ENCODE measurements around the gene P4HB. TPM values are rescaled to one million over a fixed set of nuclear protein-coding genes. Genes with fewer than 3 reads are reported as not detected.
A peak's percentile ranks its signal among the peaks of the same experiment; 100 is the strongest.

P4HB gene
- total RNA-seq, 6 experiments from 2014 or later, result 856 to 5,039 (median 1,455) TPM

DNA sequence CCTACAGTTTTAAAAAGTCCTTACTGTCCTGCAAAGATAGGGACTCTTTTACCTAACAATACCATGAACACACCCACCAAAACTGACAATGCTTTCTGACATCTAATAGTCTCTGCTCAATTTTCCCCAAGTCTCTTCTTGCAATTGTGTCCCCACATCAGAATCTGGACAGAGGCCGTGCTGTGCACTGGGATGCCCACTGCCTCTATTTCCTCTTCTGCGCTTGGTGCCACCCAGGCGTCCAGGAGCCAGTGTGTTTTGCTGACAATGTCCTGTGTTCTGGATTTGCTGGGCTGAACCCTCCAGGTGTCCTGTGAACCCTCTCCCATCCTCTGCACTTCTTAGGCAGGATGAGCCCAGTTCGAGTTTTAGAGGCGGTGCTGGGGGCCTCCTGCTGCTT is 17.2 kb upstream of the P4HB start:
- TF ChIP-seq, protein P1, sequence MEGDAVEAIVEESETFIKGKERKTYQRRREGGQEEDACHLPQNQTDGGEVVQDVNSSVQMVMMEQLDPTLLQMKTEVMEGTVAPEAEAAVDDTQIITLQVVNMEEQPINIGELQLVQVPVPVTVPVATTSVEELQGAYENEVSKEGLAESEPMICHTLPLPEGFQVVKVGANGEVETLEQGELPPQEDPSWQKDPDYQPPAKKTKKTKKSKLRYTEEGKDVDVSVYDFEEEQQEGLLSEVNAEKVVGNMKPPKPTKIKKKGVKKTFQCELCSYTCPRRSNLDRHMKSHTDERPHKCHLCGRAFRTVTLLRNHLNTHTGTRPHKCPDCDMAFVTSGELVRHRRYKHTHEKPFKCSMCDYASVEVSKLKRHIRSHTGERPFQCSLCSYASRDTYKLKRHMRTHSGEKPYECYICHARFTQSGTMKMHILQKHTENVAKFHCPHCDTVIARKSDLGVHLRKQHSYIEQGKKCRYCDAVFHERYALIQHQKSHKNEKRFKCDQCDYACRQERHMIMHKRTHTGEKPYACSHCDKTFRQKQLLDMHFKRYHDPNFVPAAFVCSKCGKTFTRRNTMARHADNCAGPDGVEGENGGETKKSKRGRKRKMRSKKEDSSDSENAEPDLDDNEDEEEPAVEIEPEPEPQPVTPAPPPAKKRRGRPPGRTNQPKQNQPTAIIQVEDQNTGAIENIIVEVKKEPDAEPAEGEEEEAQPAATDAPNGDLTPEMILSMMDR (IDR thresholded peaks at IDR 0.05), result no peak
- TF ChIP-seq POLR2A (IDR thresholded peaks at IDR 0.05), result no peak
- 86% methylated on average over 3 of the region's 5 CpGs for WGBS (ENCODE audit: insufficient coverage, low coverage, low lambda C conversion rate, missing lambda C conversion rate)
- no peak for DNase-seq

DNA sequence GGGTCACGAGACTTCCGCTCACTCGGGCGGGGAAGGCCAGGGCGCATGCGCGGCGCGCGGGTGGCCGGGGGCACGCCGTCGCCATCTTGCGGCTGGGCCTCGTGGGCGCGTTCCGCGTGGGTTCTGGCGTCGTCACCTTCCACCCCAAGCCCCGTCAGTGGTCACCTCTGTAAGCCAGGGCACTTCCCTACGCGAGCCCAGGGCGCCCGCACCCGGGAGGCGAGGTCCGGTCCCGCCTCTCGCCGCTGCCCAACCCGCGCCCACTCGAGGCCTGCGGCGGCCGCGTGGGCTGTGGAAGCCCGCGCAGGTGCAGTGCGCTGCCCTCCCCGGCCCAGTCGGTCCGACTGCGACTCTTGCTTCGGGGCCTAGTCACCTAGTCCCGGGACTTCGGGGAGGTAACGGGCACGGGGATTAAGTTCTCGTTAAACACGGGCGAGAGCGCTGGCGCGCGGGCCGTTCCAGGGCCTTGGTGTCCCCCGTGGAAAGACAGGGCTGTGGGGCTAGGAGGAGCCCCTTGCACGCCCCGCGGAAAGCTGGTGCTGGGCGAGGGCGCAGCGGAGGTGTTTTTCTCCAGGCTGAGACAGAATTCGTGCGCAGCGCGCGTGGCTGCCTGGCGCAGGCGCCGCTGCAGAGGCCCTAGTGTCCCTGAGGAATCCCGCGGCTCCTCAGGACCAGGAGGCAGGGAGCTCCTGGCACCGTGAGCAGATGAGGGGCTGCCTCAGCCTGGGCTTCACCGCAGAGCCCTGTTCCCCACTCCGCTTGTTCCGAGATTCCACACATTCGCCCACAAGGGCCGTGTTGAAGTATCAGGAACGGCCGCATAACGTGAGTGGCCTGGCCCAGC is 11.3 kb upstream of the P4HB start:
- DNase-seq (peak; percentile 96 to 97 (median 97)), ATAC-seq (peak; percentile 6 to 32 (median 16))
- WGBS (ENCODE audit: insufficient coverage, low coverage, low lambda C conversion rate, missing lambda C conversion rate), result 0% methylated on average over 4 of the region's 86 CpGs
- H3K4me3 ChIP-seq, result peak overlapping the region; percentile 87 to 99 (median 93)
- peaks cover 0 to 16% (median 8%) of the 10 kb centered on the region in 4 donors for H3K36me3 ChIP-seq
- peak overlapping the region; percentile 96 to 99 (median 99) for H3K27ac ChIP-seq
- H3K27me3 ChIP-seq, result no peaks in the 10 kb centered on the region
- peaks cover 0 to 42% (median 21%) of the 10 kb centered on the region in 4 donors for H3K4me1 ChIP-seq
- intact Hi-C loops (cut with DNase I), result no loop called here
- H3K9me3 ChIP-seq, result no peaks in the 10 kb centered on the region
- TF ChIP-seq, protein P1 (IDR thresholded peaks at IDR 0.05), result peak in 3 of 4 donors; percentile 30 to 56 (median 38)
- peak; percentile 92 for TF ChIP-seq POLR2A (IDR thresholded peaks at IDR 0.05)

More for the DNA sequence above, 17.2 kb upstream of the P4HB start:
- Histone ChIP-seq H3K27ac (no peak overlapping the region), H3K36me3 (peaks cover 0 to 8% (median 0%) of the 10 kb centered on the region in 4 donors), H3K4me1 (peaks cover 0 to 4% (median 1%) of the 10 kb centered on the region in 4 donors), H3K27me3 (no peaks in the 10 kb centered on the region), H3K9me3 (no peaks in the 10 kb centered on the region), H3K4me3 (no peak overlapping the region)
- ATAC-seq, result no peak
- intact Hi-C loops (cut with DNase I), result no loop called here

DNA sequence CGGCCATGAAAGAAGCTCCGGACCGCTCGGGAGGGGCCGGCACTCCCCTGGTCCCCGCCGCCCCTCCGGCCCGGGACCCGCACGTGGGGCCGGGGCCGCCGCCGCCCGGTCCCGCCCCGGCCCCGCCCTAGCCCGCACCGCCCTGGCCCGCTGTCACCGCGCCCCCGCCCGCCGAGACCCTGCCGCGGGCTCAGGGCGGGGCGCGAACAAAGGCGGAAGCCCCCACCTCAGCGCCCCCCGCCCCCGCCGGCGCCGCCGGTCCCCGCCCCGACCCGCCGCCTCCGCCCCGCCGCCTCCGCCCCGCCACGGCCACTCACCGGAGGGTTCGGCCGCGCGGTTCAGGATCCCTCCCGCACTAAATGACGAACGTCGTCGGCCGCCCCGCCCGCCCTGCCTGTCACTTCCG is 10.6 kb upstream of the P4HB start, which contains the start of gene ARHGDIA:
Gene ARHGDIA (minus strand): TSS at position 357 of the 406 bp plus-strand sequence. CDS start 1,407 bp downstream, outside the sequence.
- ATAC-seq, result peak; percentile 16 to 63 (median 40)

DNA sequence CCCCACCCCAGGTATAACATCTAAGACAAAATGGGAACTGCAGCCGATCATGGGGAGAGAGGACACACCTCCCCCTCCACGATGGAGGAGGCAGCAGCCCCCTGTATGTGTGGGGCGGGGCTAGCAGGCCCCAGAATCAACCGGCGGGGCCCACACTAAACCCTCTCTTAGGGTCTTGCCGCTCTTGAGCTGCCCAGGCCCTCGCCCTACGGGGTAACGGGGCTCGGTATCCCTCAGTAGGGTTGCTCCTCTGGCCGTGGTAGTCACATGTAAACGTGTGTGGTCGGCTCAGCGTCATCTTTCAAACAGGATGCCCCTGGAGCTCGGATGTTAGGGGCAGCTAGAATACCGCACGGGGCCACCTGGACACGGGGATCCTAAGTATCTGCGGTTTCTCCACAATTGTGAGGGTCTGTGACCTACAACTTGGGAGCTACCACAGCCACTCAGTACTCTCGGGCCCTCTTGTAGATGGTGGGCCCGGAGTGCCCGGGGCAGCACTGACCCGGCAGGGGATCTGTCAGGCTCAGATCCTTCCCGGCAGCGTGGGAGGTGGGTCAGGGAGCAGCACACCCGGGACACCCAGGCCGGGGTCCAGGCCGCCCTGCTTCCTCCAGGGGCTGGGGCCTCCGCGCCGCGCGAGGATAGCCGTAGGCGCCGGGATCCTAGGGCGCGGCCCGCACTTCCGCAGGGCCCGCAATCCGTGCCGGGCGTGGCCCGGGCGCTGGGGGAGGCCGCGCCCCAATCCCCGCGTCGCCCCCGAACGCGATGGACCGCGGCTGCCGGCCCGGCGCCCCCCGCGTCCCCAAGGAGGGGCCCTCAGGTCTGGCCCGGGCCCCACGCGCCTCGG is 10.0 kb upstream of the P4HB start:
- intact Hi-C loops (cut with DNase I), result no loop called here
- TF ChIP-seq POLR2A (IDR thresholded peaks at IDR 0.05), result peak; percentile 33
- TF ChIP-seq, protein P1 (IDR thresholded peaks at IDR 0.05), result no peak
- peaks cover 0 to 51% (median 25%) of the 10 kb centered on the region in 4 donors for H3K4me1 ChIP-seq
- DNase-seq (peak; percentile 60 to 65 (median 63)), ATAC-seq (peak in 2 of 4 donors; percentile 0)
- WGBS (ENCODE audit: insufficient coverage, low coverage, low lambda C conversion rate, missing lambda C conversion rate), result 1% methylated on average over 16 of the region's 65 CpGs
- no peaks in the 10 kb centered on the region for H3K9me3 ChIP-seq
- no peaks in the 10 kb centered on the region for H3K27me3 ChIP-seq
- H3K36me3 ChIP-seq, result peaks cover 0 to 16% (median 8%) of the 10 kb centered on the region in 4 donors
- H3K4me3 ChIP-seq, result peak overlapping the region; percentile 86 to 99 (median 86)
- H3K27ac ChIP-seq, result peak overlapping the region; percentile 82 to 99 (median 93)

More for the DNA sequence above, 10.6 kb upstream of the P4HB start, which contains the start of gene ARHGDIA:
- Histone ChIP-seq H3K9me3 (no peaks in the 10 kb centered on the region), H3K36me3 (peaks cover 0 to 16% (median 8%) of the 10 kb centered on the region in 4 donors), H3K27me3 (no peaks in the 10 kb centered on the region), H3K27ac (peak within 1 kb of the TSS; percentile 96 to 99 (median 99)), H3K4me1 (peaks cover 0 to 48% (median 24%) of the 10 kb centered on the region in 4 donors), H3K4me3 (peak within 1 kb of the TSS; percentile 87 to 99 (median 93))
- intact Hi-C loops (cut with DNase I), result no loop called here
- peak in 1 of 3 donors; percentile 56 for DNase-seq
- 0% methylated on average over 8 of the region's 64 CpGs for WGBS (ENCODE audit: insufficient coverage, low coverage, low lambda C conversion rate, missing lambda C conversion rate)
- TF ChIP-seq, protein P1 (IDR thresholded peaks at IDR 0.05), result no peak
- no peak for TF ChIP-seq POLR2A (IDR thresholded peaks at IDR 0.05)
